Stimulated activated CD4-positive, alpha-beta T cell treated with anti-CD3 and anti-CD28 coated beads, Interleukin-15, amount 100 ng/mL, for 24 hours (primary cell): ENCODE results near the gene MIA.
"Not testable (repeated sequence)": the region's sequence is repeated elsewhere in the genome, so short reads cannot be mapped to it uniquely, and the experiment has no call there.

ENCODE experiments used
- DNase-seq: peaks from one replicate; pipeline ENCODE4 v3.0.0-alpha.2; 2020

Gene MIA

DNA sequence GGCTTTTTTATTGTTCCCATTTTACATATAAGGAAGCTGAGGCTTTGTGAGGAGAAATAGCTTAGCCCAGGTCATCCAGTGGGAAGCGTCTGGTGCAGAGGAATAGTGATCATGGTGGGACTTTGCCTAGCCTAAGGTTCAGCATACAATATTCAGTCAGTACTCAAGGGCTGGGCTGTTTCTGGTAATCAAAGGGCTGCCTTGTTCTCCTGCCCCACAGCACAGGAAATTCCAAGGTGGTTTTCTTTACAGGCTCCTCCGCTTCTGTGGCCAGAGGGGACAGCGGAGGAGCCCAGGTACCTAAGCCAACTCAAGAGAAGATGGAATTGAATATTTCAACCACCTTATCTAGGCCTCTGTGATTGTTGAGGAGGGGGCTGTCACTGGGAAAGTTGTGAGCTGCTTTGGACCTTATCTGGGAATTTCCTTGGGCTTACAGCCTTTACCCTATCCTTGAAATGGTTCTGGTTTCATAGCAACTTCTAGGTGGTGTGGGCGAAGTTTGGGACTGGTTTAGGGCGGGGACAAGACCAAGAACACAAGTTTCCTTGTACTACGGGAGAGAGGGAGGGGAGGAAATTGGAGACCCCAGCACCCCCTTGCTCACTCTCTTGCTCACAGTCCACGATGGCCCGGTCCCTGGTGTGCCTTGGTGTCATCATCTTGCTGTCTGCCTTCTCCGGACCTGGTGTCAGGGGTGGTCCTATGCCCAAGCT is at the start of gene MIA:
Gene MIA, plus strand, starts transcription at position 606 of the 716 bp plus-strand sequence. Its CDS starts 22 bp downstream, at position 628.
- DNase-seq, result no peak

GRCh38 chr19:40726279-40726678 is 49.0 kb upstream of the MIA start:
- DNase-seq, result no peak

DNA sequence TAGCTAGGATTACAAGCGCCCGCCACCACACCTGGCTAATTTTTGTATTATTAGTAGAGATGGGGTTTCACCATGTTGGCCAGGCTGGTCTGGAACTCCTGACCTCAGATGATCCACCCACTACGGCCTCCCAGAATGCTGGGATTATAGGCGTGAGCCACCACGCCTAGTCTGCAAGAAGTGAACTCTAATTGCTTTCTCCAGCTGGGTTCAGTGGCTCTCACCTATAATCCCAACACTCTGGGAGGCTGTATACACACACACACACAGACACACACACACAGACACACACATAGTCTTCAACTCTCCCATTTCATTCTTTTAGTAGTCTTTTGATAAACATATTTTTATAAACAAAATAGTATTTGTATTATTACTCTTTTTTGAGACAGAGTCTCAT is 45.3 kb upstream of the MIA start:
- not testable (repeated sequence) for DNase-seq

DNA sequence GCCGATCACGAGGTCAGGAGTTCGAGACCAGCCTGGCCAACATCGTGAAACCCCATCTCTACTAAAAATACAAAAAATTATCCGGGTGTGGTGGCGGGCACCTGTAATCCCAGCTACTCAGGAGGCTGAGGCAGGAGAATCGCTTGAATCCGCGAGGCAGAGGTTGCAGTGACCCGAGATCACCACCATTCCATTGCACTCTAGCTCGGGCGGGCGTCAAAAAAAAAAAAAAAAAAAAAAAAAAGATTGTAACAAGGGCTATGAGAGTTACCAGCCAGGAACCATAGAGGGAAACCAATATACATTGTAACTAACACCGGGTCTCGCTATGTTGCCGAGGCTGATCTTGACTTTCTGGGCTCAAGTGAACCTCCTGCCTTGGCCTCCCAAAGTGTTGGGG is 43.0 kb upstream of the MIA start:
- not testable (repeated sequence) for DNase-seq

- no peak for DNase-seq
These were observed 42.2 kb upstream of the MIA start for GRCh38 chr19:40733149-40733548.

GRCh38 chr19:40735013-40735771 is 40.1 kb upstream of the MIA start:
- DNase-seq, result no peak

GRCh38 chr19:40736661-40737060 is 38.7 kb upstream of the MIA start:
- no peak for DNase-seq

DNA sequence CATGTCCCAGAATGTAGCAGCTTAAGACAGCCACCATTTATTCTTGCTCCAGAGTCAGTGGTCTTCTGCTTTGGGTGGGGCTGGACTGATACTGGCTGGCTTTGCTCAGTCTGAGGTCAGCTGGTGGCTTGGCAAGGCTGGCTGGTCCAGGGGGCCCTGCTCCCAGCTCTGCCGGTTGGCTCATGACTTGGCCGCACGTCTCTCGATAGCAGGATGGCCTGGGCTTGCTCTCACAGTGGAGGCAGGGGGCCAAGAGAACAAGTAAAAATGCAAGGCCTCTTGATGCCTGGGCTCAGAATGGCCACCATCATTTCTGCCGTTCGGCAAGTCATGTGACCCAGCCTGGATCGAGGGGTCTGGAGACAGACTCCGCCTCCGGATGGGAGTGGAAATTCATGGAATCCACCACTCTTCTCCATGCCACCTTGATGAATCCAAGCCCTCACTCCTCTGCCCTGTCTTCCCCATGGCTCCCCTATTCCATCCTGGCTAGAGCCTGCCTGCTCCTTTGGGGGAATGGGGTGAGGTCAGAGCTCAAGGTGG is 38.1 kb upstream of the MIA start:
- no peak for DNase-seq

DNA sequence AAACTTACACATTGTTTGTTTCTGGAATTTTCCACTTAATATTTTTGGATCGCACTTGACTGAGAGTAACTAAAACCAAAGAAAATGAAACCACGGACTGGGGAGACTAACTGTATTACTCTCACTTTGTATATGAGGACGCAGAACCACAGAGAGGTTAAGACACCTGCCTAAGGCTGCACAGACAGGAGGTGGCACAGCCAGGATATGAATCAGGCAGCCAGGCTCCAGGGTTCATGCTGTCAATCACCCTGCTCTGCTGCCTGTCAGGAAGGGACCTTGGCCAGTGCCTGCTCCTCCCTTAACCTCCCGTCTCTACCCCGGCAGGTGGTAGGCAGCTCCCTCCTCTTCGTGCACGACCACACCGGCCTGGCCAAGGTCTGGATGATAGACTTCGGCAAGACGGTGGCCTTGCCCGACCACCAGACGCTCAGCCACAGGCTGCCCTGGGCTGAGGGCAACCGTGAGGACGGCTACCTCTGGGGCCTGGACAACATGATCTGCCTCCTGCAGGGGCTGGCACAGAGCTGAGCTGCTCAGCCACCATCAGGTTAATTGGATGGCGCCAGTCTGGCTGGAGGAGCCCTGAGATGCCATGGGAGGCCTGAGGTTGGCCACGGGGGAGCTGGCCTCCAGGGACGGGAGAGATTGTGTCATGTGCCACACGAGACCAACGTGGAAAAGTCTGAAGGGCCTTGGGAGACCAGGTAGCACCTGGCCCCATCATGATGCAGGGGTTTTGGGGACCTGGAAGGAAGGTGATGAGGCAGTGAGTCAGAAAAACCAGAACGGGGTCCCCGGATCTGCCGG is 36.1 kb upstream of the MIA start:
- DNase-seq, result no peak

DNA sequence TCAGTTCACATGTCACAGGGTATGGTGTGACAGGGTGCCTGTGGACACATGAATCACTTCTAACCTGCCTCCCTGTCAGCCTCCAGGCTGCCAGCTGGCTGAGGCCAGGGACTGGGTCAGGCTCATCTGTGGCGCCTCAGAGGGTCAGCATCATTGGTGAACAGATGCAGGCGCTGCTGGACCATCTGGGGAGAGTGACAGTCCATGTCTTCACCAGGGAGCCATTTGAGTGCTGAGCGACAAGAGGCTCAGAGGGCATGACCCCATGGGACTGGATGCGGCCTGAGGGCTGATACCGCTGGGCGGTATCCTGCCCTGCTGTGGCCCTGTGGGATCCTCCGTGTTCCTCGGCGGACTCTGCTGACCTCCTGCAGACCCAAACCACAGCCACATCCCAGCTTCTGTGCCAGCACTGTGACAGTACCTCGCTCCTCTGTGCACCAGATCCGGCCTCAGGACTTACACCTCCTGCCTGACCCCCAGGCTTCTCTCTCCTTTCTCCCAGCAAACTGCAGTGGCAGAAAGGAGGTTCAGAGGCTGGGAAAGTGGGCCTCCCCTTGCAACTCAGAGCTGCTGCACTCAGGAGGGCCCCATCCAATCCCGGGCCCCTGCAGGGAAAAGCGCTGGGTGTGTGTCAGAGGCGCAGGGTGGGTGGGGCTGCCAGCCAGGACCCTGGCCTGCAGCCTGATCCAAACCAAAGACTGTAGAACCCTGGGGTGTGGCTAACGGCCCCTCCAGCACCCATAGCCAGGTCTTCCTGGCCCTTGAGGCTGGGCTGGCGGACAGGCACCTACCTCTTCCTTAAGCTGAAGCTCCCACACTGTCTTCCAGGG is 35.2 kb upstream of the MIA start:
- no peak for DNase-seq

DNA sequence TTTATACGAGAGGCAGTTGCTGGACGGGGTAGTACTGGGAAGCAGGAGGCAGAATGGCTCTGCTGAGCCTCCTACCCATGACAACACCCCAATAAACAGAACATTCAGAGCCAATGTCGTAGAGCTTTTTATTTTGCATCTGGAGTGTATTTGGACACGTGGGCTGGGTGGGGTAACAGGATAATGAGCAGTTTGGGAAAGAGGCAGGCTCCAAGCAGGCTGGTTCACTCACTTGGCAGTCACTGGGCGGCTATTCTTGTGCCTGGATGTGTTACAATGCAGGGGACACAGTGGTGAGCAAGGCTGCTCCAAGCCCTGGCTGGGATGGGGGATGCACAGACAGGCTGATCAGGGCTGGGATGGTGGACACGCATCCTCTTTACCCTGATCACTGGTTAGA is 34.6 kb upstream of the MIA start:
- DNase-seq, result no peak

DNA sequence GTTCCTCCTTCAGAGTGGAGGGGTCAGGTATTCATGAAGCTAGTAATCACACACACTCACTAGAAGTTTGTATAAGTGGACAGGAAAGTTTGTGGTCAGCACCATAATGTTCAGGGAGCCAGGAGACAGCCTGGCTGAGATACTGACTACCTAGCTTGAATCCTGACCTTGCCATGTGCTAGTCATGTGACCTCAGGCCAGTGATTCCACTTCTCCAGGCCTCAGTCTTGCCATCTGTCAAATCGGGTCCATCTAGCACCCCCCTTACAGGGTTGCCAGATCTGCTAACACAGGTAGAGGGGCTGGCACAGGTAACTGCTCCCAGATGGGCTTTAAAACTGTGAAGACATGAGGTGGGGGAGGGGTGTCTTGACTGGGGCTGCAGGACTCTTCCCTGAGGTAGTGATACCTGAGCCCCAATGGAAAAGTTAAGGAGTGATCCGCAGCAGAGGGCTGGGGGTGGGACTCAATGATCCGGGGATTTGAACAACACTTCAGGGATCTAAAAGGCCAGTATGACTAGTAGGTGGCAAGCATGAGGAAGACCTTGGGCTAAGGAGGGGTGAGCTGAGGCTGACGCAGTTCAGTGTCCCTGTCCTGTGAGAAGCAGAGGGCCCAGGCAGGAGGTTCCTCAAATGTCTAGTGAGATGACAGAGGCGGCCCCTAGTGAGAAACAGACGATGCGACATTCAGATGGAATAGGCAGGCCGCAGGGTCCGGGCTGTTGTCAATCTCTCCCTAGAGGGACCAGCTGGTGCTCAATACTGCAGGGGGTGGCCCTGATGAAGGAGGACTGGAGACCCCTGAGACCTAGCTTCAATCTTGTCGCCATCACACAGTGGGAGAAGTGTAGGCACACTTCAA is 33.6 kb upstream of the MIA start:
- no peak for DNase-seq

GRCh38 chr19:40742477-40742876 is 32.8 kb upstream of the MIA start:
- no peak for DNase-seq

DNA sequence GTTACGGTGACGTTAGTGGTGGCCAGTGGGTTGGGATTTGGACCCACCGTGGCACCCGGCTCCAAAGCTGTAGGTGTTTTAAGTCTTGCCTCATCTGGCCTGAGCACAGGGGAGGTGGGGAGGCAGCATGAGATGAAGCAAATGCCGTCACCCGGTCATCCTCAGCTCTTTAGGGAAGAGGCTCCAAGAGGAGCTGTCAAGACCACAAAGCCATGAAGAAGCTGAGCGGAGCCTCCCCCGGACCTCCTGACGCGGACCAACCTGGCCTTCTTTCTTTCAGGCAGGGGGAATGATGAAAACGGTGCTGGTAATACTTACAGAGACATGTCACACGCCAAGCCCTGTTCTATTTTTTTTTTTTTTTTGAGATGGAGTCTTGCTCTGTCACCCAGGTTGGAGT is 32.4 kb upstream of the MIA start:
- no peak for DNase-seq

DNA sequence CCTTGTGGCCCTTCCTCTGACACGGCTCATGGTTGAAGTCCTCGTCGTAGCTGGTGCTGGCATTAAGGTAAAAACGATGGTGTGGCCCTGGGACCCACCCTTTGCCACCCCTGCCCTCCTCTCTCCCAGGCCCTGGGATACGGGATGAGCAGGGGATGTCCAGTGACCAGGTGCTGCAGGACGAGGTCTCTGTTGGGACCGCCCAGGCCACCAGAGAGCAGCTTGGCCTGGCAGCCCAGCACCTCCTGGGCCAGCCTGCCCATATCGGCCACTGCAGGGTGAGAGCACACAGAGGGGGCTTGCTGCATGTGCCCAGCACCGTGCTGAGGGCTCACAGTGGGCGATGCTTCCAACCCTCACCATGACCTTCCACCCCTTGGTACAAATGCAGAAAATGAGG is 31.4 kb upstream of the MIA start:
- DNase-seq, result no peak

DNA sequence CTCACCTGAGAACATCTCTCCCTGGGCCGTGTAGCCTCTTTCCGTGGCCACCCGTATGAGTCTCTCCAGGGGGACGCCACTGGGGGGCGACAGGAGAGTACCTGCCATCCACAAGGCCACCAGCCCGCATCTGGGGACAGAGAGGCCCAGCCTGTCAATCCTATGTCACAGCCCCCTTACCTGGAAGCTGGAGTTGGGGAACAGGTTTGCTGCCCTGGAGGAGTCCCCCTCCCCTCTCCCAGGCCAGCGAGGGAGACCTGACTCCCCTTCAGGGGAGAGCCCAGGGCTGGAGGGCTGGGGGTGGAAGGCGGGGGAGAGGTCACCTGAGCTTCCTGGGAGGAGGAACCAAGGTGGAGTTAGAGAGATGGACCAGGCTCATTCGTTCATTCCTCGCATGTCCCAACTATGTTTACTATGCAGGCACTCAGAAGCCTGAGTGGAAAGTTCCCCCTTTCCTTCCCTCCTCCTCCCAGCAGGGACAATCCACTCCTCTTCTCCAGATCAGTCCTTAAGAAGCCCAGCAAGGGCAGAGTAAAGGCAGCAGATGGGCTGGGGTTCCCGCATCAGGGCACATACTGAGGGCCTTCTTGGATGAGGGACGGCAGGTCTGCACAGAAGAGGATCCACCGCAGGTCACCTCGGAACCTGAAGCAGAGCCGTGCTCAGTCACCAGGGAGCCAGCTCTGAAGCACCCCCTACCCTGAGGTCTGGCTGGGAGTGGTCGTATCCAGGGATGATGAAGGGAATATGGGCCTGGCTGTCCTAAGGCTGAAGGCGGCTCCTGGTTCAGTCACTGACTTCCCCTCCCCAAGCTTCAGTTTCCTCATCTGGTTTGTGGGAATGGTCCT is 30.5 kb upstream of the MIA start:
- DNase-seq, result peak; percentile 40

DNA sequence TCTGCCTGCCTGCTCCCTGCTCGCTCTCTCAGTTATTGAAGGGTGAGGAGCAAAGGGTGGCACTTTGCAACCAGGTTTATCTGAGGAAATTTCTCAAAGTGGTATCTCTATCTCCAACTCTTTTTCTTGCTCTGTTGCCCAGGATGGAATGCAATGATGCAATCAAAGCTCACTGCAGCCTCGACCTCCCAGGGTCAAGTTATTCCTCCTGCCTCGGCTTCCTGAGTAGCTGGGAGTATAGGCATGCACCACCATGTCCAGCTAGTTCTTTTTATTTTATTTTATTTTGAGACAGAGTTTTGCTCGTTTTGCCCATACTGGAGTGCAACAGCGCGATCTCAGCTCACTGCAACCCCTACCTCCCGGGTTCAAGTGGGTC is 29.9 kb upstream of the MIA start:
- DNase-seq, result no peak

DNA sequence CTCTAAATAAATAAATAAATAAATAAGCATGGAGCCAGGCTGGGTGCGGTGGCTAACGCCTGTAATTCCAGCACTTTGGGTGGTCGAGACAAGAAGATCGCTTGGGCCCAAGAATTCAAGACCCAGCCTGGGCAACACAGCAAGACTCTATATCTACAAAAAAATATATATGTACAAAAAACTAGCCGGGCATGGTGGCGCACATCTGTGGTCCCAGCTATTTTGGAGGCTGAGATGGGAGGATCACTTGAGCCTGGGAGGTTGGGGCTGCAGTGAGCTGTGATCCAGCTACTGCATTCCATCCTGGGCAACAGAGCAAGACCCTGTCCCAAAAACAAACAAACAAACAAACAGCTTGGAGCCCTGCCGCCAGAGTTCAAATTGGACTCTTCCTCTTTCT is 27.8 kb upstream of the MIA start:
- no peak for DNase-seq

DNA sequence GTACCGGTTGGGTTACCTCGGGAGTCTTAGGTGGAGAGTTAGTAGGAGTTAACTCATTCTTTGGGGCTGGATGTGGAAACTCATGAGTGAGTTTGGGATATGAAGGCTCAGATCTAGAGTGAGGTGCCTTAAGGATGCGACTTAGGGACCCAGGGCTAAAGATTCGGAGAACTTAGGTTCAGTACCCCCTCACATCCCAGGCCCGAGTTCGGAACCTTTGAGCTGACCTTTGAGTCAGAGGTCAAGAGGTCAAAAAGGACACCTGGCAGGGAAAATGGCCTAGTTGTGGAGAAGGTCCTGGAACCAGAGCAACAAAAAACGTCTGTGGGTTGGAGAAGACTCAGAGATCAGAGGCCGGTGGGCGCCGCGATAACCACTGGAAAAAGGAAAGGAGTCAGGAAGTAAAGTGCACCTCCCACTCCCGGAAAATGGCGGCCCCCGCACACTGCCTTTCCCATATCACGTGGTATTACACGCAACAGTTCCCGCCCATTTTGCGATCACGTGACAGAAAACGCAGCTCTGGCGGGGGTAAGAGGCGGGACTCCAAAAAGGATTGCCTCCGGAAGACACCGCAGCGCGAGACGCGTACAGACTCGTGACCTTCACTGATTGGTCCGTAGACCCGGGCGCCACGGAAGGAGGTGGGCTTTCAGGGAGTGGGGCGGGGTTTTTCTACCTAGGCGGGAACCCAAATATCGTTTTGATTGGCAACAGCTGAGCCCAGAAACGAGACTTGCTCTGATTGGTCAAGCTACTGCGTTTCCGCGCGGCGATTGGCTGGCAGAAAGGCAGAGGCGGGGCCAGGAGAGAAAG is 25.1 kb upstream of the MIA start, which contains the start of gene ACTMAP:
Gene ACTMAP, minus strand, starts transcription at position 420 of the 816 bp plus-strand sequence. CDS start 674 bp downstream, outside the sequence.
- peak; percentile 99 for DNase-seq
